Epithelial cell of proximal tubule (primary cell): ENCODE results near the gene GDPD4. TPM values are rescaled to one million over a fixed set of nuclear protein-coding genes. Genes with fewer than 3 reads are reported as not detected.

Source experiments
- DNase-seq: peaks from one replicate; pipeline ENCODE4 v3.0.0-alpha.2; 2011; ENCODE audit warnings: low read depth
- H3K4me3 ChIP-seq: 2 replicates; pipeline ENCODE4 v1.5.1; 2011; ENCODE audit warnings: low read depth, mild to moderate bottlenecking, low read length
- CTCF ChIP-seq: conservative IDR thresholded peaks from 2 replicates; pipeline ENCODE4 v1.5.1; 2012; ENCODE audit warnings: low read depth, mild to moderate bottlenecking, low read length
- total RNA-seq: library from RNA; depleted of rRNA; stranded (reverse); fragments of >200 nt; gene quantifications from 2 replicates; pipeline ENCODE4 v1.2.3, GENCODE V29; 2015

Gene GDPD4
- total RNA-seq, 1 donor from 2014 or later: not detected

DNA sequence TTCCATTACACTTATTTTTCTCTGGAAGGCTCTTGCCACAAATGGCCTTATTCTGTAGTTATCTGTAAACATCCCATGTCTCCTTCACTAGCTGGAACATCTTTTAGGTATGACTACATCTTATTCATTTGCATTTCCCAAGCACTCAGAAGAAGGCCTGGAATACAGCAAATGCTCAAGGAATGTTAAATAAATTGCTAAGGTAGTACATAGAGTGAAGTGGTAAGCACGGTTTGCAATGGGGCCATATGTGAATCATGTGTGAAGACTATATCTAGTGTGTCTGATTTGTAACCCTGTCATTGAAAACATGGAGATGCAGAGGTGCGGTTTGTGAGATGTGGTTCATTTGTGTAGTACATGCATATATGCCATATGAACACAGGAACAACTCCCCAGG lies 33.5 kb downstream of the GDPD4 start:
- H3K4me3 ChIP-seq: no peak overlapping the region
- no peak for TF ChIP-seq CTCF
- no peak for DNase-seq

DNA sequence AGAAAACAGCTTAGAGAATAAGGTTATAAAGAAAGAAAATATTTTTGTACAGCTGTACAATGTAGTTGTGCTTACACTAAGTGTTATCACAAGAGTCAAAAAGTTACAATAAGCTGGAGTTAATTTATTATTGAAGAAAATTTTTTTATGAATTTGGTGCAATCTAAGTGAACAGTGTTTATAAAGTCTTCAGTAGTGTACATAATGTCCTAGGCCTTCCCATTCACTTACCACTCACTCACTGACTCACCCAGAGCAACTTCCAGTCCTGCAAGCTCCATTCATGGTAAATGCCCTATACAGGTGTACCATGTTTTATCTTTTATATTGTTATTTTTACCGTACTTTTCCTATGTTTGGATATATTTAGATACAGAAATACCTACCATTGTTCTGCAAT lies 34.7 kb downstream of the GDPD4 start:
- no peak for TF ChIP-seq CTCF
- DNase-seq: no peak
- H3K4me3 ChIP-seq: no peak overlapping the region

DNA sequence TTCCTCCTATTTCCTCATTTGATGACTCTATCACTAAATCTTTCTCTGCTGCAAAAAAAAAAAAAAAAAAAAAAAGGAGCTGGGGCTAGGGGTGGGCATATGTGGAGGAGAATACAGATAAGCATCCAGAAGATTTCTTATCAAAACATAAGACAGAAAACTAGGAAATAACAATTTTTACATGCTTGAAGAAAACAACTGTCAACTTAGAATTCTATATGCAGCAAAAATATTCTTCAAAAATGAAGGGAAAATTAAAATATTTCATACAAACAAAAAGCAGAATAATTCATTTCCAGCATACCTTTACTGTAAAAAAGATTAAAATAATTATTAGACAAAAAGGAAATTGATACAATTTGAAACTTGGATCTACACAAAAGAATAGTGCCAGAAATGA lies 38.7 kb downstream of the GDPD4 start:
- no peak for TF ChIP-seq CTCF
- no peak overlapping the region for H3K4me3 ChIP-seq
- DNase-seq: no peak

GRCh38 chr11:77259641-77260040 lies 41.8 kb downstream of the GDPD4 start:
- no peak for DNase-seq
- no peak overlapping the region for H3K4me3 ChIP-seq
- TF ChIP-seq CTCF: no peak

GRCh38 chr11:77253690-77254089 lies 47.8 kb downstream of the GDPD4 start:
- TF ChIP-seq CTCF: no peak

GRCh38 chr11:77252555-77253270 lies 48.8 kb downstream of the GDPD4 start:
- DNase-seq: no peak
- no peak for TF ChIP-seq CTCF

More at GRCh38 chr11:77253690-77254089, 47.8 kb downstream of the GDPD4 start:
- no peak for DNase-seq
- H3K4me3 ChIP-seq: no peak overlapping the region

More at GRCh38 chr11:77252555-77253270, 48.8 kb downstream of the GDPD4 start:
- no peak overlapping the region for H3K4me3 ChIP-seq
